ENCODE data around the gene CNBP.
A peak's percentile ranks its signal among the peaks of the same experiment; 100 is the strongest.

Gene CNBP

GRCh38 chr3:129183569-129184395 lies at the start of gene CNBP:
TSS of gene CNBP (minus strand) at chr3:129183896. CDS start at chr3:129171757, 12,139 bp downstream.
- Mint-ChIP-seq H3K27ac (peak within 1 kb of the TSS; percentile 97 to 99 (median 99)), H3K4me3 (peak within 1 kb of the TSS; percentile 94 to 99 (median 96)), H3K36me3 (ENCODE audit: low read depth) (peaks cover 14% of the 10 kb centered on the region), H3K4me1 (peaks cover 34% of the 10 kb centered on the region), H3K9me3 (no peaks in the 10 kb centered on the region), H3K27me3 (ENCODE audit: low read depth) (no peaks in the 10 kb centered on the region)
- no peak for TF ChIP-seq CTCF (IDR thresholded peaks at IDR 0.05; ENCODE audit: unreplicated experiment in 3 of 3)

GRCh38 chr3:129231331-129232119 lies 47.8 kb upstream of the CNBP start:
- no peaks in the 10 kb centered on the region for H3K9me3 Mint-ChIP-seq
- TF ChIP-seq CTCF (IDR thresholded peaks at IDR 0.05; ENCODE audit: unreplicated experiment in 3 of 3), result no peak
- H3K4me1 Mint-ChIP-seq, result peaks cover 24% of the 10 kb centered on the region
- no peak overlapping the region for H3K4me3 Mint-ChIP-seq
- H3K27me3 Mint-ChIP-seq (ENCODE audit: low read depth), result no peaks in the 10 kb centered on the region
- H3K36me3 Mint-ChIP-seq (ENCODE audit: low read depth), result no peaks in the 10 kb centered on the region
- H3K27ac Mint-ChIP-seq, result no peak overlapping the region

GRCh38 chr3:129230311-129231019 lies 46.8 kb upstream of the CNBP start:
- no peaks in the 10 kb centered on the region for H3K27me3 Mint-ChIP-seq (ENCODE audit: low read depth)
- no peaks in the 10 kb centered on the region for H3K36me3 Mint-ChIP-seq (ENCODE audit: low read depth)
- no peak overlapping the region for H3K27ac Mint-ChIP-seq
- peaks cover 29% of the 10 kb centered on the region for H3K4me1 Mint-ChIP-seq
- TF ChIP-seq CTCF (IDR thresholded peaks at IDR 0.05; ENCODE audit: unreplicated experiment in 3 of 3), result no peak
- no peak overlapping the region for H3K4me3 Mint-ChIP-seq
- no peaks in the 10 kb centered on the region for H3K9me3 Mint-ChIP-seq

- Mint-ChIP-seq H3K4me1 (peaks cover 34% of the 10 kb centered on the region), H3K27me3 (ENCODE audit: low read depth) (no peaks in the 10 kb centered on the region), H3K4me3 (no peak overlapping the region), H3K36me3 (ENCODE audit: low read depth) (no peaks in the 10 kb centered on the region), H3K27ac (peak overlapping the region; percentile 7 to 59 (median 26)), H3K9me3 (no peaks in the 10 kb centered on the region)
- no peak for TF ChIP-seq CTCF (IDR thresholded peaks at IDR 0.05; ENCODE audit: unreplicated experiment in 3 of 3)
Observed at GRCh38 chr3:129228891-129229585, 45.3 kb upstream of the CNBP start.

- Mint-ChIP-seq H3K4me3 (no peak overlapping the region), H3K27me3 (ENCODE audit: low read depth) (no peaks in the 10 kb centered on the region), H3K27ac (peak overlapping the region in 2 of 3 experiments; percentile 44 to 71), H3K36me3 (ENCODE audit: low read depth) (no peaks in the 10 kb centered on the region), H3K4me1 (peaks cover 34% of the 10 kb centered on the region), H3K9me3 (no peaks in the 10 kb centered on the region)
- TF ChIP-seq CTCF (IDR thresholded peaks at IDR 0.05; ENCODE audit: unreplicated experiment in 3 of 3), result no peak
Observed at GRCh38 chr3:129226374-129226773, 42.7 kb upstream of the CNBP start.

Data from nephron (organoid).